Type B pancreatic cell (in vitro differentiated cells): ENCODE data around the gene ZCCHC7. TPM values are rescaled to one million over a fixed set of nuclear protein-coding genes. Genes with fewer than 3 reads are reported as not detected.
"Not testable (repeated sequence)": the region's sequence is repeated elsewhere in the genome, so short reads cannot be mapped to it uniquely, and the experiment has no call there.

Experiments
- DNase-seq: peaks from one replicate; pipeline ENCODE4 v3.0.0; 2021; ENCODE audit warnings: mixed read lengths; ENCODE audit not compliant: unreplicated experiment; ENCODE audit errors: extremely low spot score
- H3K27ac Mint-ChIP-seq: 2 replicates; pipeline ENCODE4 v1.8.0; 2021; ENCODE audit warnings: mild to moderate bottlenecking, mixed read lengths
- H3K27me3 Mint-ChIP-seq: 2 replicates; pipeline ENCODE4 v1.8.0; 2021; ENCODE audit warnings: mixed read lengths
- H3K36me3 Mint-ChIP-seq: 2 replicates; pipeline ENCODE4 v1.8.0; 2021; ENCODE audit warnings: mixed read lengths
- H3K4me1 Mint-ChIP-seq: one replicate; pipeline ENCODE4 v1.8.0; 2021; ENCODE audit warnings: mixed read lengths; ENCODE audit not compliant: unreplicated experiment
- H3K4me3 Mint-ChIP-seq: 2 replicates; pipeline ENCODE4 v1.8.0; 2021; ENCODE audit warnings: mild to moderate bottlenecking, mixed read lengths
- H3K9me3 Mint-ChIP-seq: 2 replicates; pipeline ENCODE4 v1.8.0; 2021; ENCODE audit warnings: mixed read lengths
- total RNA-seq: library from RNA; stranded (reverse); gene quantifications from 2 replicates; pipeline ENCODE4 v1.2.1, GENCODE V29; 2021; ENCODE audit warnings: low replicate concordance
- TF ChIP-seq, protein P1 (sequence below): fragments of 200-600 bp; sonication (generic); conservative IDR thresholded peaks from 2 replicates; pipeline ENCODE4 v1.5.0; 2021; ENCODE audit warnings: antibody characterized with exemption, mild to moderate bottlenecking

Gene ZCCHC7
- total RNA-seq, 1 donor from 2014 or later, result 20.3 TPM

DNA sequence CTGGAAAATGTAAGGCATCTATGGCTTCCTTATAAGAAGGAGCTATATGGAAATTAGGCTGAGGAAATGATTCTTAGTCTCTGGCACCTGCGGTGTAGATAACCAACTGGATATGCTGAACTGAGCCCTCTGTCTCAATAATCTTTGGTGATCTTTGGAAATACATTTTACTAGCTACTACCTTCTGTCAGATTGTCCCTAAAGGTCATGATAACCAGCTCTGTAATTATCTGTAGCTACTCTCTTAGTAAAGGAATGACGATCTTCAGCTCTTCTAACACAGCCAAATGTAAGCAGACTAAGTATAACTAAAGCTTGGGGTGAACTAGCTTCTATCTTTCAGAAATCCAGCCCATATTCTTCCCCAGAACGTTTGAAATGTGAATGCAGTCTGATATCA is 177.2 kb downstream of the ZCCHC7 start:
- TF ChIP-seq, protein P1, sequence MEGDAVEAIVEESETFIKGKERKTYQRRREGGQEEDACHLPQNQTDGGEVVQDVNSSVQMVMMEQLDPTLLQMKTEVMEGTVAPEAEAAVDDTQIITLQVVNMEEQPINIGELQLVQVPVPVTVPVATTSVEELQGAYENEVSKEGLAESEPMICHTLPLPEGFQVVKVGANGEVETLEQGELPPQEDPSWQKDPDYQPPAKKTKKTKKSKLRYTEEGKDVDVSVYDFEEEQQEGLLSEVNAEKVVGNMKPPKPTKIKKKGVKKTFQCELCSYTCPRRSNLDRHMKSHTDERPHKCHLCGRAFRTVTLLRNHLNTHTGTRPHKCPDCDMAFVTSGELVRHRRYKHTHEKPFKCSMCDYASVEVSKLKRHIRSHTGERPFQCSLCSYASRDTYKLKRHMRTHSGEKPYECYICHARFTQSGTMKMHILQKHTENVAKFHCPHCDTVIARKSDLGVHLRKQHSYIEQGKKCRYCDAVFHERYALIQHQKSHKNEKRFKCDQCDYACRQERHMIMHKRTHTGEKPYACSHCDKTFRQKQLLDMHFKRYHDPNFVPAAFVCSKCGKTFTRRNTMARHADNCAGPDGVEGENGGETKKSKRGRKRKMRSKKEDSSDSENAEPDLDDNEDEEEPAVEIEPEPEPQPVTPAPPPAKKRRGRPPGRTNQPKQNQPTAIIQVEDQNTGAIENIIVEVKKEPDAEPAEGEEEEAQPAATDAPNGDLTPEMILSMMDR, result no peak
- no peak for DNase-seq
- H3K27me3 Mint-ChIP-seq, result no peaks in the 10 kb centered on the region
- no peak overlapping the region for H3K27ac Mint-ChIP-seq
- H3K9me3 Mint-ChIP-seq, result no peaks in the 10 kb centered on the region
- H3K4me1 Mint-ChIP-seq, result peaks cover 5% of the 10 kb centered on the region
- peaks cover 2% of the 10 kb centered on the region for H3K36me3 Mint-ChIP-seq
- H3K4me3 Mint-ChIP-seq, result no peak overlapping the region

DNA sequence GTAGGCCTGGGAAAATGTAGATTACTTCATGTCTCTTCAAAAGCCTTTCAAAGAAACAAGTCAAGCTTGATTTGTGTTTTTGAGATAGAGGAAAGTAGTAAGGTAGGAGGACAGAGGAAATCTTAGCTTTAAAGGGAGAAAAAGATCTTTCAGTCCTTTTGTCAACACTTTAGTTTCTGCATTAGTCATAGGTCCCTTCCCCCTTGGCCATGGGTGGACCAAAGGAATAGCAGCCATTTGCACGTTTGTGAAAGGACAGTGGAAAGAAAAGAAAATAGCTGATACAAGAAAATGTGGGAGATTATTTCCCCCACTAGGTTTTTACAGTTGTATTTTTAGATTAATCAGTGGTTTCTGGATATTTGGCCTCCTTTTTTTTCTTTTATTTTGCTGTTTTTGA is 180.2 kb downstream of the ZCCHC7 start:
- Mint-ChIP-seq H3K4me3 (no peak overlapping the region), H3K27ac (no peak overlapping the region), H3K27me3 (no peaks in the 10 kb centered on the region), H3K9me3 (no peaks in the 10 kb centered on the region), H3K36me3 (peaks cover 8% of the 10 kb centered on the region), H3K4me1 (no peaks in the 10 kb centered on the region)
- TF ChIP-seq, protein P1, result no peak
- DNase-seq, result no peak

DNA sequence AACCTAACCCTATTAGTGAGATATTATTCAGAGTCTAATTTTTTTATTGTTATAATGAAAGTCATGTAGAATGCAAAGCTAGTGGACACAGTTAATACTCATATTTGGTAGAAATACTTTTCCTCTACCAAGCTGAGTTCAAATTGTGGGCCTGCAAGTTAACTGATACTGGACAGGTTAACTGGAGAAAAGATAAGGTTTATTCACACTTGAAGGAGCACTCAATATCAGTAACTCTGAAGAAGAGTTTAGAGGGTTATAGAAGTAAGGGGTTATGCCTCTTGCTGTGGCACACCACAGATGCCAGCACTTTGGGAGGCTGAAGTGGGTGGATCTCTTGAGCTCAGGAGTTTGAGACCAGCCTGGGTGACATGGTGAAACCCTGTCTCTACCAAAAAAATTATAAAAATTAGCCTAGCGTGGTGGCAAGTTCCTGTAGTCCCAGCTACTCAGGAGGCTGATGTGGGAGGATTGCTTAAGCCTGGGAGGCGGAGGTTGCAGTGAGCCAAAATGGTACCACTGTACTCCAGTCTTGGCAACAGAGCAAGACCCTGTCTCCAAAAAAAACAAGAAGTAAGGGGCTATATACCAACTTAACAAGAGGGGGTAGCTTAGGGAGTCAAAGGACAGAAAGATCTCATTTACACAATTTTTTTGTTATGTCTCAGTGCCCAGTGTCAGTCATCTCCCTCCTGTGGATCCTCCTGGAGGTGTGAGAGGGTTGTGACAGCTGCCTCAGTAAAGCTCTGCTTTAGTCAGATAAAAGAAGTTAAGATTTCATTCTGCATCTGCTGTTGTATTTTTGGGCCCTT is 180.9 kb downstream of the ZCCHC7 start:
- H3K4me1 Mint-ChIP-seq, result no peaks in the 10 kb centered on the region
- H3K27ac Mint-ChIP-seq, result no peak overlapping the region
- DNase-seq, result no peak
- no peak overlapping the region for H3K4me3 Mint-ChIP-seq
- TF ChIP-seq, protein P1, result no peak
- H3K9me3 Mint-ChIP-seq, result no peaks in the 10 kb centered on the region
- peaks cover 8% of the 10 kb centered on the region for H3K36me3 Mint-ChIP-seq
- no peaks in the 10 kb centered on the region for H3K27me3 Mint-ChIP-seq

DNA sequence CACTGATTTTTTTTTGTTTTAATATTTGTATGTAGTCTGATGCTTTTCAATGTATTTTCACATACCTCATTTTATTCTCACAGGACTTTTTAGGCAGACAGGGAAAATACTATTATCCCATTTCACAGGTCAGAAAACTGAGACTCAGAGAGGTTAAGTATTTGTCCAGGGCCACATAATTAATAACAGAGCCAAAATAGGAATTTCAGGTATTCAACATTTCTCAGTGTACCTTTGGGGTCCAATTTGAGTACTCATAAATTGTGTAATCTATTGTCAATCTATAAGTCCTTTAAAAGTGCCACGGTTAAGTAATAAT is 181.4 kb downstream of the ZCCHC7 start:
- H3K36me3 Mint-ChIP-seq, result peaks cover 8% of the 10 kb centered on the region
- TF ChIP-seq, protein P1, result no peak
- H3K27ac Mint-ChIP-seq, result no peak overlapping the region
- H3K9me3 Mint-ChIP-seq, result no peaks in the 10 kb centered on the region
- no peaks in the 10 kb centered on the region for H3K27me3 Mint-ChIP-seq
- no peak overlapping the region for H3K4me3 Mint-ChIP-seq
- DNase-seq, result no peak
- H3K4me1 Mint-ChIP-seq, result no peaks in the 10 kb centered on the region

DNA sequence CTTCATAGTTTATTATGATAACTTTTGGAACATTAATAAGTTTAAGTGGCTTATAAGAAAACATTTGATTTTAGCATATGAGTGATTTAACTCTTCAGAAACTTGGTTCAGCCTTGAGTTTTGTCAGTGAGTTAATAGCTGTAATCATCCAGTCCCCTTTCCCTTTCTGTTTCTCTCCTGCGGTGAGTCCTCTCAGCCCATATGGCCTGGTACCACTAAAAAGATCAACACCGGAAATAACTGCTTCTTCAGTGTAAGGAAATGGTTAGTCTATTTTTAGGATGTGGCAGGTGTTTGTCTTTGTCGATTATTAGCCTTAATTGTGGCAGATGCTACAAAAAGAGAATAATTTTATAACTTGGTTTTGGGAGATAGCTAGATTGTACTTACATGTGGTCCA is 181.9 kb downstream of the ZCCHC7 start:
- Mint-ChIP-seq H3K36me3 (peaks cover 8% of the 10 kb centered on the region), H3K27ac (no peak overlapping the region), H3K27me3 (no peaks in the 10 kb centered on the region), H3K4me3 (no peak overlapping the region), H3K9me3 (no peaks in the 10 kb centered on the region), H3K4me1 (no peaks in the 10 kb centered on the region)
- TF ChIP-seq, protein P1, result no peak
- no peak for DNase-seq

DNA sequence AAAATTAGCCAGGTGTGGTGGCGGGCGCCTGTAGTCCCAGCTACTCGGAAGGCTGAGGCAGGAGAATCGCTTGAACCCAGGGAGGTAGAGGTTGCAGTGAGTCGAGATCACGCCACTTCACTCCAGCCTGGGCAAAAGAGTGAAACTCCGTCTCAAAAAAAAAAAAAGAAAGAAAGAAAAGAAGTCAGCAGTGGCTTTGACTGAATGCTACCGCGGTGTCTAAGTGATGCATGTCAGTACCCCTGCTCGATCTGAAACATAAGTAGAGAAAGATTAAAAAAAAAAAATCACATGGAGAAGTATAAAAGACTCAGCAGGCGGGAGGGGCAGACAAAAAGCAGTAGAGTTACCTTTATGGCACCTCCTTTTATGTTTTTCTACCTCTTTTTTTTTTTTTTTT is 182.9 kb downstream of the ZCCHC7 start:
- not testable (repeated sequence) for DNase-seq, H3K4me1 Mint-ChIP-seq, H3K4me3 Mint-ChIP-seq, H3K27ac Mint-ChIP-seq, H3K36me3 Mint-ChIP-seq, H3K27me3 Mint-ChIP-seq, H3K9me3 Mint-ChIP-seq
